Tibial nerve (tissue), 4 donors: ENCODE measurements around the gene LDHD. TPM values are rescaled to one million over a fixed set of nuclear protein-coding genes. Genes with fewer than 3 reads are reported as not detected.

Experiments
- DNase-seq, 2 donors: peaks; one replicate each; pipeline ENCODE4 v3.0.0-alpha.2; 2019; ENCODE audit warnings: low spot score in 2 of 2
- H3K27ac ChIP-seq, 4 donors: fragments of 200-600 bp; sonication (generic) in 3 of 4; one replicate each; pipeline ENCODE4 v1.5.1; 2017 to 2019; ENCODE audit warnings: mild to moderate bottlenecking in 1 of 4
- H3K27me3 ChIP-seq, 2 donors: fragments of 200-600 bp; sonication (generic) in 1 of 2; one replicate each; pipeline versions ENCODE4 v1.5.1 to v1.6.0; 2017 to 2019
- H3K36me3 ChIP-seq, 3 donors: fragments of 200-600 bp; sonication (generic); one replicate each; pipeline ENCODE4 v1.5.1; 2018 to 2019
- H3K4me1 ChIP-seq, 4 donors: fragments of 200-600 bp; sonication (generic) in 3 of 4; one replicate each; pipeline ENCODE4 v1.5.1; 2017 to 2019
- H3K4me3 ChIP-seq, 4 donors: fragments of 200-600 bp; sonication (generic) in 3 of 4; one replicate each; pipeline ENCODE4 v1.5.1; 2017 to 2019; ENCODE audit warnings: mild to moderate bottlenecking in 1 of 4, moderate library complexity in 1 of 4
- H3K9me3 ChIP-seq, 4 donors: fragments of 200-600 bp; sonication (generic) in 3 of 4; one replicate each; pipeline ENCODE4 v1.5.1; 2017 to 2019
- EP300 ChIP-seq, 2 donors: sonication (generic); formaldehyde crosslinking; IDR thresholded peaks; one replicate each; pipeline ENCODE4 v1.6.1; 2017; ENCODE audit warnings: antibody characterized with exemption in 2 of 2, mild to moderate bottlenecking in 1 of 2
- POLR2A ChIP-seq, 2 donors: fragments of 450-650 bp; IDR thresholded peaks; one replicate each; pipeline ENCODE4 v1.6.1; 2017; ENCODE audit warnings: antibody characterized with exemption in 2 of 2, mild to moderate bottlenecking in 2 of 2, moderate library complexity in 2 of 2
- WGBS, 2 donors: methylation state at CpG; one replicate each; pipeline ENCODE4 v1.1.5; 2018; 5-methylcytosine and 5-hydroxymethylcytosine counted together
- total RNA-seq, 4 donors: library from RNA; depleted of rRNA; stranded (reverse); fragments of >200 nt; gene quantifications; one replicate each; pipeline ENCODE4 v1.1.0, GENCODE V29; 2016
- TF ChIP-seq, protein P1 (sequence below), 5 experiments: fragments of 200-600 bp in 3 of 5; fragments of 450-650 bp in 2 of 5; sonication (generic) in 3 of 5; IDR thresholded peaks; one replicate each; pipeline ENCODE4 v1.5.1; 2016 to 2019; ENCODE audit warnings: antibody characterized with exemption in 5 of 5, mild to moderate bottlenecking in 3 of 5, moderate library complexity in 2 of 5

LDHD gene
- total RNA-seq, 4 donors from 2014 or later = 20.1 to 48.7 (median 27.7) TPM

DNA sequence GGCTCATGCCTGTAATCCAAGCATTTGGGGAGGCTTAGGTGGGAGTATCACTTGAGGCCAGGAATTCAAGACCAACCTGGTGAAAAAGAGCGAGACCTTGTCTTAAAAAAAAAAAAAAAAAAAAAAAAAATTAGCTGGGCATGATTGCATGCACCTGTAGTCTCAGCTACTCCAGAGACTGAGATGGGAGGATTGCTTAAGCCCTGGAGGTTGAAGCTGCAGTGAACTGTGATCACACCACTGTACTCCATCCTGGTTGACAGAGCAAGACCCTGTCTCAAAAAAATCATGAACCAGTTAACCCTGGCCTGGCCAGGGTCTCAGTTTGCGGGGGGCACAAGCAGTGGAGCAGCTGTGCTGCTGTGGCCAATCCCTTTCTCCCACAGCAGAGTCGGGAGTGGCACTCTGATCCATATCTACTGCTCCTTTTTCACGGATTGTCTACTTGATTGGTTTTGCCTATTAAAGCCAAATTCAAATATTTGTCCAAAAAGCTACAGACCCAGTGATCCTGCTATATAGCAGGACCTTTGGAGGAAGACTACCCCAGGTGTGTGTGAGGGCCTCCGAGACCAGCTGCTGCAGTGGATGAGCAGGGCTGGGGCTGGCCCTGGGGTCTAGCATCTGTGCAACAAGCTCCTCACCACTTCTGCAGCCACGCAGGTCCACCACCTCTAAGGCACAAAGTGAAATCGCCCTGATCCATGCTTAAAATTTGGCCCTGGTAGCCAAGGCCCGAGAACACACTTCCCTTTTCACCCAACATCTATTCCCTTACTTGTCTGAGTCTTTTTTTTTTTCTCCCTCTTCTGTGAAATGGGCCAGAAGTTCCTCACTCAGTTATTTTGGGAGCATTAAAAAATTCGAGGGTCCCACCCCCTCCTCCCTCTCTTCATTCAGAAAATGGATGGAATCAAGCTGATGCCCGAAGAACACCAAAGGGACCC, 48.2 kb downstream of the LDHD start:
- Histone ChIP-seq H3K27ac (no peak overlapping the region), H3K36me3 (no peaks in the 10 kb centered on the region), H3K4me1 (peaks cover 0 to 11% (median 0%) of the 10 kb centered on the region in 4 donors), H3K27me3 (no peaks in the 10 kb centered on the region), H3K4me3 (no peak overlapping the region), H3K9me3 (no peaks in the 10 kb centered on the region)
- WGBS, 2 donors = 91% methylated on average over 10 of the region's 10 CpGs
- TF ChIP-seq, protein P1, sequence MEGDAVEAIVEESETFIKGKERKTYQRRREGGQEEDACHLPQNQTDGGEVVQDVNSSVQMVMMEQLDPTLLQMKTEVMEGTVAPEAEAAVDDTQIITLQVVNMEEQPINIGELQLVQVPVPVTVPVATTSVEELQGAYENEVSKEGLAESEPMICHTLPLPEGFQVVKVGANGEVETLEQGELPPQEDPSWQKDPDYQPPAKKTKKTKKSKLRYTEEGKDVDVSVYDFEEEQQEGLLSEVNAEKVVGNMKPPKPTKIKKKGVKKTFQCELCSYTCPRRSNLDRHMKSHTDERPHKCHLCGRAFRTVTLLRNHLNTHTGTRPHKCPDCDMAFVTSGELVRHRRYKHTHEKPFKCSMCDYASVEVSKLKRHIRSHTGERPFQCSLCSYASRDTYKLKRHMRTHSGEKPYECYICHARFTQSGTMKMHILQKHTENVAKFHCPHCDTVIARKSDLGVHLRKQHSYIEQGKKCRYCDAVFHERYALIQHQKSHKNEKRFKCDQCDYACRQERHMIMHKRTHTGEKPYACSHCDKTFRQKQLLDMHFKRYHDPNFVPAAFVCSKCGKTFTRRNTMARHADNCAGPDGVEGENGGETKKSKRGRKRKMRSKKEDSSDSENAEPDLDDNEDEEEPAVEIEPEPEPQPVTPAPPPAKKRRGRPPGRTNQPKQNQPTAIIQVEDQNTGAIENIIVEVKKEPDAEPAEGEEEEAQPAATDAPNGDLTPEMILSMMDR (IDR thresholded peaks at IDR 0.05) = no peak
- TF ChIP-seq POLR2A (IDR thresholded peaks at IDR 0.05) = no peak
- TF ChIP-seq EP300 (IDR thresholded peaks at IDR 0.05) = no peak
- no peak for DNase-seq

DNA sequence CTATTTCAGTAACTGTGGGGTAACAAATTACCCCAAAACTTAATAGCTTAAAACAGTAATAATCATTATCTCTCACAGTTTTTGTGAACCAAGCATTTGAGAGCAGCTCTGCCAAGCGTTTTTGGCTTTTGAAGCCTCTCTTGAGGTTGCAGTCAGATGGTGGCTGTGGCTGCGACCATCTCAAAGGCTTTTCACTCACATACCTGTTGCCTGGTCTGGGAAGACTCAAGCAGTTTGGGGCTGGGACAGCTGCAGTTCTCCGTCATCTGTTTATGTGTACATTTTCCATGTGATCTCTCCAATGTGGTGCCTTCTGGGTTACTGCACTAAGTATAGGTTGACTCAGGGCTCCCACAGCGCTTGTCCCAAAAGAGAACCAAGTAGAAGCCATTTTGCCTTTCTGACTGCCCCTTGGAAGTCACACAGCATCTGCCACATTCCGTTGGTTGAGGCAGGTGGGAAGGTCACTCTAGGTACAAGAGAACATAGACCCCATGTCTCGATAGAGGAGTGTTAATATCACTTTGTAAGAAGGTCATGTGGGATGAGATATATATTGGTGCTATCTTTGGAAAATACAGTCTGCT, 49.6 kb downstream of the LDHD start:
- Histone ChIP-seq H3K4me3 (no peak overlapping the region), H3K27ac (no peak overlapping the region), H3K36me3 (no peaks in the 10 kb centered on the region), H3K4me1 (peaks cover 0 to 23% (median 0%) of the 10 kb centered on the region in 4 donors), H3K9me3 (no peaks in the 10 kb centered on the region), H3K27me3 (no peaks in the 10 kb centered on the region)
- TF ChIP-seq, protein P1 (IDR thresholded peaks at IDR 0.05) = no peak
- no peak for TF ChIP-seq POLR2A (IDR thresholded peaks at IDR 0.05)
- 89 to 93% methylated on average over 6 of the region's 6 CpGs for WGBS, 2 donors
- DNase-seq = no peak

DNA sequence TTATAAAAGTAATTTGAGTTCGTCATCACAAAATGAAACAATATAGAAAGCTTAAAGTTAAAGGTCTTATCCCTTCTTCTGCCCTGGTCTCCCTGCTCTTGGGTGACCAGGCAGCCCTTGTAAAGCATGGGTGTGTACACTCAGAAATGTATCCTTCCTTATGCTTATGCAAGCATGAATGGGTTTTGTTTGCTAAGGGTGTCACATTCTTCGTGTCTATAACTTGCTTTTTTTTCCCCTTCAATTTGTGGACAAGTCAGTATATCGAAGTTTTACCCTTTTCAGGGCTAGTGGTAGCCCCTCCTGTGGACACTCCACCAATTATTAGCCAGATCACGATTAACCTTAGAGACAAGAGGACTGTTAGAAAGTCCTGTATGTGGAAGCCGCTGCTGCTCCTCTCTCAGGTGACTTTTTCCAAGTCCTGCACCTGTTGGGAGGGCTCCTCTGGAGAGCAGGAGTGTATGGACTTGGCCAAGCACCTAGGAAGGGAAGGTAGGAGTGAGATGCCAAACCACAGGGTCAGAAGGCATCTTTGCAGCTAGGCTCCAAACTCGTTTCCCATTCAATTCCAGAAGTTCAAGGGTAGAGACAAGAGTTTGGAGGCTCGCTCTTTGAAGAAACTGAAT, 50.9 kb downstream of the LDHD start:
- Histone ChIP-seq H3K27me3 (no peaks in the 10 kb centered on the region), H3K27ac (peak overlapping the region in 1 of 4 donors; percentile 57), H3K4me3 (no peak overlapping the region), H3K4me1 (peaks cover 0 to 27% (median 0%) of the 10 kb centered on the region in 4 donors), H3K36me3 (no peaks in the 10 kb centered on the region), H3K9me3 (no peaks in the 10 kb centered on the region)
- WGBS, 2 donors = 80 to 85% methylated on average over 7 of the region's 7 CpGs
- no peak for DNase-seq
- TF ChIP-seq POLR2A (IDR thresholded peaks at IDR 0.05) = no peak
- TF ChIP-seq, protein P1 (IDR thresholded peaks at IDR 0.05) = no peak
- no peak for TF ChIP-seq EP300 (IDR thresholded peaks at IDR 0.05)

GRCh38 chr16:75065149-75065505, 51.5 kb downstream of the LDHD start:
- peak overlapping the region in 1 of 4 donors; percentile 57 for H3K27ac ChIP-seq
- no peak for TF ChIP-seq EP300 (IDR thresholded peaks at IDR 0.05)
- no peak for TF ChIP-seq POLR2A (IDR thresholded peaks at IDR 0.05)
- TF ChIP-seq, protein P1 (IDR thresholded peaks at IDR 0.05) = no peak

More at GRCh38 chr16:75065149-75065505, 51.5 kb downstream of the LDHD start:
- DNase-seq = no peak
- peaks cover 0 to 22% (median 0%) of the 10 kb centered on the region in 4 donors for H3K4me1 ChIP-seq
- H3K36me3 ChIP-seq = no peaks in the 10 kb centered on the region
- no peak overlapping the region for H3K4me3 ChIP-seq
- WGBS, 2 donors = 78 to 83% methylated on average over 10 of the region's 10 CpGs
- H3K27me3 ChIP-seq = no peaks in the 10 kb centered on the region
- H3K9me3 ChIP-seq = no peaks in the 10 kb centered on the region
